ENCODE data around the gene IL10RB. TPM values are rescaled to one million over a fixed set of nuclear protein-coding genes. Genes with fewer than 3 reads are reported as not detected.

Gene IL10RB
- total and polyA plus RNA-seq, 2 of the 13 experiments (the other 11 are each of a cell fraction or from before 2014, with no cell fraction given), result 17.4 to 18.2 TPM

DNA sequence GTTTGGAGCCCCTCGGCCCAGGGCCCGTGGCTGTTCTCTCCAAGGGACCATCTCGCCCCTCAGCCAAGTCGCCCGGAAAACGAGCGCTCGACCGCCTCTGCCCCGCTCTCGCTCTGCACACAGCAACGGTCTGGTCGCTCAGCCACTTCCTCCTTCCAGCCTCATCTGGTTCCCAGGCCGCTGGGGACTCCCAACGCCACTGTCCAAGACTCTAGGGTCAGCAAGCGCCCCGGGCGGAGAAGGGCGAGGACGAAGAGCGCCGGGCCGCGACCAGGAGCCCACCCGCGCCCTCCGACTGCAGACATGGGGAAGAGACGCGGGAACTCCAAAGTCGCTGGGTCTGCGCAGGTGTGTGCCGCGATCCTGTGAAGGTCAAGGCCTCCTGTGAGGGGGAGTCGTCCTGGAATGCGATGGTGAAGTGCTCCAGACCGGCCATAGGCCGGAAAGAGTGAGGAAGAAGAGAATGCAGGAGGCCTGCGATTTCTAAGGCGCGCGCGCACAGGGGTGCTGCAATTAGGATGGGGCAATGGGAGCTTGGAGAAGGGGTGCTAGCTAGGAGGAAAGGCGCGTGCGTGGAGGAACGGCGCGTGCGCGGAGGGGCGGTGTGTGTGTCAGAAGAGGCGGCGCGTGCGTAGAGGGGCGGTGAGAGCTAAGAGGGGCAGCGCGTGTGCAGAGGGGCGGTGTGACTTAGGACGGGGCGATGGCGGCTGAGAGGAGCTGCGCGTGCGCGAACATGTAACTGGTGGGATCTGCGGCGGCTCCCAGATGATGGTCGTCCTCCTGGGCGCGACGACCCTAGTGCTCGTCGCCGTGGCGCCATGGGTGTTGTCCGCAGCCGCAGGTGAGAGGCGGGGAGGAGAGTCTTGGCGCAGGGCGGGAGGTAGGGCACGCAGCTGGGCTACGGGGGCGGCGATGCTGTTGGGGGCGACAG lies 58.4 kb downstream of the IL10RB start, which contains the start of gene IFNAR1 (continued):
- TF ChIP-seq, protein P1, sequence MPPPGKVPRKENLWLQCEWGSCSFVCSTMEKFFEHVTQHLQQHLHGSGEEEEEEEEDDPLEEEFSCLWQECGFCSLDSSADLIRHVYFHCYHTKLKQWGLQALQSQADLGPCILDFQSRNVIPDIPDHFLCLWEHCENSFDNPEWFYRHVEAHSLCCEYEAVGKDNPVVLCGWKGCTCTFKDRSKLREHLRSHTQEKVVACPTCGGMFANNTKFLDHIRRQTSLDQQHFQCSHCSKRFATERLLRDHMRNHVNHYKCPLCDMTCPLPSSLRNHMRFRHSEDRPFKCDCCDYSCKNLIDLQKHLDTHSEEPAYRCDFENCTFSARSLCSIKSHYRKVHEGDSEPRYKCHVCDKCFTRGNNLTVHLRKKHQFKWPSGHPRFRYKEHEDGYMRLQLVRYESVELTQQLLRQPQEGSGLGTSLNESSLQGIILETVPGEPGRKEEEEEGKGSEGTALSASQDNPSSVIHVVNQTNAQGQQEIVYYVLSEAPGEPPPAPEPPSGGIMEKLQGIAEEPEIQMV (CRISPR knock-in tag; IDR thresholded peaks at IDR 0.05; ENCODE audit: low read depth), result no peak
- TF ChIP-seq, protein P2, sequence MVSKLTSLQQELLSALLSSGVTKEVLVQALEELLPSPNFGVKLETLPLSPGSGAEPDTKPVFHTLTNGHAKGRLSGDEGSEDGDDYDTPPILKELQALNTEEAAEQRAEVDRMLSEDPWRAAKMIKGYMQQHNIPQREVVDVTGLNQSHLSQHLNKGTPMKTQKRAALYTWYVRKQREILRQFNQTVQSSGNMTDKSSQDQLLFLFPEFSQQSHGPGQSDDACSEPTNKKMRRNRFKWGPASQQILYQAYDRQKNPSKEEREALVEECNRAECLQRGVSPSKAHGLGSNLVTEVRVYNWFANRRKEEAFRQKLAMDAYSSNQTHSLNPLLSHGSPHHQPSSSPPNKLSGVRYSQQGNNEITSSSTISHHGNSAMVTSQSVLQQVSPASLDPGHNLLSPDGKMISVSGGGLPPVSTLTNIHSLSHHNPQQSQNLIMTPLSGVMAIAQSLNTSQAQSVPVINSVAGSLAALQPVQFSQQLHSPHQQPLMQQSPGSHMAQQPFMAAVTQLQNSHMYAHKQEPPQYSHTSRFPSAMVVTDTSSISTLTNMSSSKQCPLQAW (CRISPR knock-in tag; IDR thresholded peaks at IDR 0.05), result peak; percentile 91
- no peak for TF ChIP-seq NCOR1 (IDR thresholded peaks at IDR 0.05; ENCODE audit: borderline replicate concordance, low read length)
- peak; percentile 94 for TF ChIP-seq RBFOX2 (IDR thresholded peaks at IDR 0.05; ENCODE audit: low read depth, low read length)
- TF ChIP-seq, protein P3, sequence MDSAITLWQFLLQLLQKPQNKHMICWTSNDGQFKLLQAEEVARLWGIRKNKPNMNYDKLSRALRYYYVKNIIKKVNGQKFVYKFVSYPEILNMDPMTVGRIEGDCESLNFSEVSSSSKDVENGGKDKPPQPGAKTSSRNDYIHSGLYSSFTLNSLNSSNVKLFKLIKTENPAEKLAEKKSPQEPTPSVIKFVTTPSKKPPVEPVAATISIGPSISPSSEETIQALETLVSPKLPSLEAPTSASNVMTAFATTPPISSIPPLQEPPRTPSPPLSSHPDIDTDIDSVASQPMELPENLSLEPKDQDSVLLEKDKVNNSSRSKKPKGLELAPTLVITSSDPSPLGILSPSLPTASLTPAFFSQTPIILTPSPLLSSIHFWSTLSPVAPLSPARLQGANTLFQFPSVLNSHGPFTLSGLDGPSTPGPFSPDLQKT (CRISPR knock-in tag; IDR thresholded peaks at IDR 0.05; ENCODE audit: borderline replicate concordance), result no peak
- no peak for TF ChIP-seq SOX6 (IDR thresholded peaks at IDR 0.05)
- peak; percentile 69 for TF ChIP-seq SOX6 (CRISPR knock-in tag; IDR thresholded peaks at IDR 0.05)
- TF ChIP-seq ZNF747 (CRISPR knock-in tag; IDR thresholded peaks at IDR 0.05; ENCODE audit: borderline replicate concordance), result peak; percentile 86
- TF ChIP-seq, protein P4, sequence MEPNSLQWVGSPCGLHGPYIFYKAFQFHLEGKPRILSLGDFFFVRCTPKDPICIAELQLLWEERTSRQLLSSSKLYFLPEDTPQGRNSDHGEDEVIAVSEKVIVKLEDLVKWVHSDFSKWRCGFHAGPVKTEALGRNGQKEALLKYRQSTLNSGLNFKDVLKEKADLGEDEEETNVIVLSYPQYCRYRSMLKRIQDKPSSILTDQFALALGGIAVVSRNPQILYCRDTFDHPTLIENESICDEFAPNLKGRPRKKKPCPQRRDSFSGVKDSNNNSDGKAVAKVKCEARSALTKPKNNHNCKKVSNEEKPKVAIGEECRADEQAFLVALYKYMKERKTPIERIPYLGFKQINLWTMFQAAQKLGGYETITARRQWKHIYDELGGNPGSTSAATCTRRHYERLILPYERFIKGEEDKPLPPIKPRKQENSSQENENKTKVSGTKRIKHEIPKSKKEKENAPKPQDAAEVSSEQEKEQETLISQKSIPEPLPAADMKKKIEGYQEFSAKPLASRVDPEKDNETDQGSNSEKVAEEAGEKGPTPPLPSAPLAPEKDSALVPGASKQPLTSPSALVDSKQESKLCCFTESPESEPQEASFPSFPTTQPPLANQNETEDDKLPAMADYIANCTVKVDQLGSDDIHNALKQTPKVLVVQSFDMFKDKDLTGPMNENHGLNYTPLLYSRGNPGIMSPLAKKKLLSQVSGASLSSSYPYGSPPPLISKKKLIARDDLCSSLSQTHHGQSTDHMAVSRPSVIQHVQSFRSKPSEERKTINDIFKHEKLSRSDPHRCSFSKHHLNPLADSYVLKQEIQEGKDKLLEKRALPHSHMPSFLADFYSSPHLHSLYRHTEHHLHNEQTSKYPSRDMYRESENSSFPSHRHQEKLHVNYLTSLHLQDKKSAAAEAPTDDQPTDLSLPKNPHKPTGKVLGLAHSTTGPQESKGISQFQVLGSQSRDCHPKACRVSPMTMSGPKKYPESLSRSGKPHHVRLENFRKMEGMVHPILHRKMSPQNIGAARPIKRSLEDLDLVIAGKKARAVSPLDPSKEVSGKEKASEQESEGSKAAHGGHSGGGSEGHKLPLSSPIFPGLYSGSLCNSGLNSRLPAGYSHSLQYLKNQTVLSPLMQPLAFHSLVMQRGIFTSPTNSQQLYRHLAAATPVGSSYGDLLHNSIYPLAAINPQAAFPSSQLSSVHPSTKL (CRISPR knock-in tag; IDR thresholded peaks at IDR 0.05), result peak; percentile 37
- TF ChIP-seq PAF1 (CRISPR knock-in tag; IDR thresholded peaks at IDR 0.05), result no peak
- TF ChIP-seq KDM1A (CRISPR knock-in tag; IDR thresholded peaks at IDR 0.05), result no peak
- TF ChIP-seq ZFYVE20 (CRISPR knock-in tag; IDR thresholded peaks at IDR 0.05; ENCODE audit: borderline replicate concordance, low read depth), result no peak
- peak; percentile 66 for TF ChIP-seq MED8 (CRISPR knock-in tag; IDR thresholded peaks at IDR 0.05; ENCODE audit: insufficient replicate concordance)
- TF ChIP-seq, protein P5, sequence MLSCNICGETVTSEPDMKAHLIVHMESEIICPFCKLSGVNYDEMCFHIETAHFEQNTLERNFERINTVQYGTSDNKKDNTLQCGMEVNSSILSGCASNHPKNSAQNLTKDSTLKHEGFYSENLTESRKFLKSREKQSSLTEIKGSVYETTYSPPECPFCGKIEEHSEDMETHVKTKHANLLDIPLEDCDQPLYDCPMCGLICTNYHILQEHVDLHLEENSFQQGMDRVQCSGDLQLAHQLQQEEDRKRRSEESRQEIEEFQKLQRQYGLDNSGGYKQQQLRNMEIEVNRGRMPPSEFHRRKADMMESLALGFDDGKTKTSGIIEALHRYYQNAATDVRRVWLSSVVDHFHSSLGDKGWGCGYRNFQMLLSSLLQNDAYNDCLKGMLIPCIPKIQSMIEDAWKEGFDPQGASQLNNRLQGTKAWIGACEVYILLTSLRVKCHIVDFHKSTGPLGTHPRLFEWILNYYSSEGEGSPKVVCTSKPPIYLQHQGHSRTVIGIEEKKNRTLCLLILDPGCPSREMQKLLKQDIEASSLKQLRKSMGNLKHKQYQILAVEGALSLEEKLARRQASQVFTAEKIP (CRISPR knock-in tag; IDR thresholded peaks at IDR 0.05; ENCODE audit: borderline replicate concordance), result no peak
- no peak for TF ChIP-seq ATAD3A (CRISPR knock-in tag; IDR thresholded peaks at IDR 0.05)
- TF ChIP-seq, protein P6, sequence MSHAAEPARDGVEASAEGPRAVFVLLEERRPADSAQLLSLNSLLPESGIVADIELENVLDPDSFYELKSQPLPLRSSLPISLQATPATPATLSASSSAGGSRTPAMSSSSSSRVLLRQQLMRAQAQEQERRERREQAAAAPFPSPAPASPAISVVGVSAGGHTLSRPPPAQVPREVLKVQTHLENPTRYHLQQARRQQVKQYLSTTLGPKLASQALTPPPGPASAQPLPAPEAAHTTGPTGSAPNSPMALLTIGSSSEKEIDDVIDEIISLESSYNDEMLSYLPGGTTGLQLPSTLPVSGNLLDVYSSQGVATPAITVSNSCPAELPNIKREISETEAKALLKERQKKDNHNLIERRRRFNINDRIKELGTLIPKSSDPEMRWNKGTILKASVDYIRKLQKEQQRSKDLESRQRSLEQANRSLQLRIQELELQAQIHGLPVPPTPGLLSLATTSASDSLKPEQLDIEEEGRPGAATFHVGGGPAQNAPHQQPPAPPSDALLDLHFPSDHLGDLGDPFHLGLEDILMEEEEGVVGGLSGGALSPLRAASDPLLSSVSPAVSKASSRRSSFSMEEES (CRISPR knock-in tag; IDR thresholded peaks at IDR 0.05), result peak; percentile 32; the same call in 1 of the 2 replicates
